Liver (tissue), 3 donors: Measurements from ENCODE around the gene PEAK3.

ENCODE experiments used
- EGR1 ChIP-seq, 2 donors: IDR thresholded peaks; 2 replicates each; pipeline ENCODE4 v1.6.1; 2016 to 2018; ENCODE audit warnings: antibody characterized with exemption in 2 of 2, low read depth in 2 of 2
- GABPA ChIP-seq, 2 donors: IDR thresholded peaks in 1 of 2; conservative IDR thresholded peaks in 1 of 2; 2 replicates each; pipeline ENCODE4 v1.6.1; 2016; ENCODE audit warnings: antibody characterized with exemption in 2 of 2, mild to moderate bottlenecking in 1 of 2, moderate library complexity in 1 of 2
- JUND ChIP-seq, 2 donors: IDR thresholded peaks; 2 replicates each; pipeline ENCODE4 v1.6.1; 2016; ENCODE audit warnings: antibody characterized with exemption in 2 of 2
- NR2F2 ChIP-seq: IDR thresholded peaks from 2 replicates; pipeline ENCODE4 v1.6.1; 2016; ENCODE audit warnings: antibody characterized with exemption
- RAD21 ChIP-seq, 2 donors: IDR thresholded peaks; 2 replicates each; pipeline ENCODE4 v1.6.1; 2016; ENCODE audit warnings: antibody characterized with exemption in 2 of 2, mild to moderate bottlenecking in 2 of 2
- RXRA ChIP-seq, 2 donors: IDR thresholded peaks; 2 replicates each; pipeline ENCODE4 v1.6.1; 2017 to 2018; ENCODE audit warnings: antibody characterized with exemption in 2 of 2, mild to moderate bottlenecking in 1 of 2
- SP1 ChIP-seq: IDR thresholded peaks from 2 replicates; pipeline ENCODE4 v1.6.1; 2018; ENCODE audit warnings: antibody characterized with exemption, mild to moderate bottlenecking
- TAF1 ChIP-seq: conservative IDR thresholded peaks from 2 replicates; pipeline ENCODE4 v1.6.1; 2016; ENCODE audit warnings: antibody characterized with exemption, mild to moderate bottlenecking
- YY1 ChIP-seq: IDR thresholded peaks from 2 replicates; pipeline ENCODE4 v1.6.1; 2016; ENCODE audit warnings: antibody characterized with exemption, mild to moderate bottlenecking
- TF ChIP-seq, protein P1 (sequence below): IDR thresholded peaks from 2 replicates; pipeline ENCODE4 v1.6.1; 2016; ENCODE audit warnings: antibody characterized with exemption, mild to moderate bottlenecking
- TF ChIP-seq, protein P2 (sequence below): fragments of 150-350 bp; IDR thresholded peaks from 2 replicates; pipeline ENCODE4 v1.5.1; 2017; ENCODE audit warnings: improper control_type of control experiment, low read depth, low read length; ENCODE audit not compliant: missing input control
- TF ChIP-seq, protein P3 (sequence below): IDR thresholded peaks from 2 replicates; pipeline ENCODE4 v1.6.1; 2016; ENCODE audit warnings: antibody characterized with exemption
- TF ChIP-seq, protein P4 (sequence below): IDR thresholded peaks from 2 replicates; pipeline ENCODE4 v1.6.1; 2016; ENCODE audit warnings: antibody characterized with exemption
- TF ChIP-seq, protein P5 (sequence below): IDR thresholded peaks from 2 replicates; pipeline ENCODE4 v1.6.1; 2016; ENCODE audit warnings: antibody characterized with exemption
- donor health status: healthy.
- donor health status: healthy.

DNA sequence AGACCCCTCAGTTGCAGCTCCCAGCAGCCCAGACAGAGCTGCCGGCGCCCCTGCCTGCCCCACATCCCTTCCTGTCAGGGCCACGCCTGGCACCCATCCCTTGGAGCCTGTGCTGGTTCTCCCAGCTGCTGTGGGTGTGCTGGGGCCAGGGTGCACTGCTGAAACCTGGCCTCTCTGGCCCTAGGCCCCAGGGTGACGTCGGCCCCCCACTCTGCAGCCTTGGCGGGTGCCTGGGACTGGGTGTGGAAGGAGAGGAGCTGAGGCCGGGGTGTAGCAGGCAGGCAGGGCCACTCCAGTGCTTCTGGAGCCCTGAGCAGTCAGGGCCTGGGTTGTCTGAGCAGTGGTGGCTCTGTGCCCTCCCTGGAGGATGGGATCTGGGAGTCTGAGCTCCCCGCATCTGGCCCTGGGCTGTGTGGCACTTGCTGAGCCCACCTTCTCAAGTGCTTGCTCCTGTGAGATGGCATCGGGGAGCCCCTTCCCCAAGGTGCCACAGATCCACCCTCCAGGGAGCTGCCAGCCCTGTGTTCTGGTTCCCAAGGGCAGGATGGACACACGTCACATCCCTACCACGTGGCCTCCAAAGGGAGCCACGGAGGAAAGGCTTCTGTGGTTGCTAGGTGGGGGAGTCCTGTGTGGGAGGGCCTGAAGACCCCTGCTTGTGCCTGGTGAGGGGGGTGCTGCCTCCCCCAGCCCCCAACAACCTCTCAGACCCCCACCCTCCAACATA is 51.0 kb downstream of the PEAK3 start:
- TF ChIP-seq GABPA (IDR thresholded peaks at IDR 0.05 in 1 of 2, conservative IDR thresholded peaks at IDR 0.05 in 1 of 2) (no peak), NR2F2 (no peak), RAD21 (IDR thresholded peaks at IDR 0.05) (no peak), JUND (IDR thresholded peaks at IDR 0.05) (no peak), SP1 (no peak), TAF1 (no peak), RXRA (IDR thresholded peaks at IDR 0.05) (no peak), EGR1 (IDR thresholded peaks at IDR 0.05; ENCODE audit: low read depth in 2 of 2) (no peak), YY1 (no peak)
- TF ChIP-seq, protein P1, sequence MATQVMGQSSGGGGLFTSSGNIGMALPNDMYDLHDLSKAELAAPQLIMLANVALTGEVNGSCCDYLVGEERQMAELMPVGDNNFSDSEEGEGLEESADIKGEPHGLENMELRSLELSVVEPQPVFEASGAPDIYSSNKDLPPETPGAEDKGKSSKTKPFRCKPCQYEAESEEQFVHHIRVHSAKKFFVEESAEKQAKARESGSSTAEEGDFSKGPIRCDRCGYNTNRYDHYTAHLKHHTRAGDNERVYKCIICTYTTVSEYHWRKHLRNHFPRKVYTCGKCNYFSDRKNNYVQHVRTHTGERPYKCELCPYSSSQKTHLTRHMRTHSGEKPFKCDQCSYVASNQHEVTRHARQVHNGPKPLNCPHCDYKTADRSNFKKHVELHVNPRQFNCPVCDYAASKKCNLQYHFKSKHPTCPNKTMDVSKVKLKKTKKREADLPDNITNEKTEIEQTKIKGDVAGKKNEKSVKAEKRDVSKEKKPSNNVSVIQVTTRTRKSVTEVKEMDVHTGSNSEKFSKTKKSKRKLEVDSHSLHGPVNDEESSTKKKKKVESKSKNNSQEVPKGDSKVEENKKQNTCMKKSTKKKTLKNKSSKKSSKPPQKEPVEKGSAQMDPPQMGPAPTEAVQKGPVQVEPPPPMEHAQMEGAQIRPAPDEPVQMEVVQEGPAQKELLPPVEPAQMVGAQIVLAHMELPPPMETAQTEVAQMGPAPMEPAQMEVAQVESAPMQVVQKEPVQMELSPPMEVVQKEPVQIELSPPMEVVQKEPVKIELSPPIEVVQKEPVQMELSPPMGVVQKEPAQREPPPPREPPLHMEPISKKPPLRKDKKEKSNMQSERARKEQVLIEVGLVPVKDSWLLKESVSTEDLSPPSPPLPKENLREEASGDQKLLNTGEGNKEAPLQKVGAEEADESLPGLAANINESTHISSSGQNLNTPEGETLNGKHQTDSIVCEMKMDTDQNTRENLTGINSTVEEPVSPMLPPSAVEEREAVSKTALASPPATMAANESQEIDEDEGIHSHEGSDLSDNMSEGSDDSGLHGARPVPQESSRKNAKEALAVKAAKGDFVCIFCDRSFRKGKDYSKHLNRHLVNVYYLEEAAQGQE = no peak
- TF ChIP-seq, protein P2, sequence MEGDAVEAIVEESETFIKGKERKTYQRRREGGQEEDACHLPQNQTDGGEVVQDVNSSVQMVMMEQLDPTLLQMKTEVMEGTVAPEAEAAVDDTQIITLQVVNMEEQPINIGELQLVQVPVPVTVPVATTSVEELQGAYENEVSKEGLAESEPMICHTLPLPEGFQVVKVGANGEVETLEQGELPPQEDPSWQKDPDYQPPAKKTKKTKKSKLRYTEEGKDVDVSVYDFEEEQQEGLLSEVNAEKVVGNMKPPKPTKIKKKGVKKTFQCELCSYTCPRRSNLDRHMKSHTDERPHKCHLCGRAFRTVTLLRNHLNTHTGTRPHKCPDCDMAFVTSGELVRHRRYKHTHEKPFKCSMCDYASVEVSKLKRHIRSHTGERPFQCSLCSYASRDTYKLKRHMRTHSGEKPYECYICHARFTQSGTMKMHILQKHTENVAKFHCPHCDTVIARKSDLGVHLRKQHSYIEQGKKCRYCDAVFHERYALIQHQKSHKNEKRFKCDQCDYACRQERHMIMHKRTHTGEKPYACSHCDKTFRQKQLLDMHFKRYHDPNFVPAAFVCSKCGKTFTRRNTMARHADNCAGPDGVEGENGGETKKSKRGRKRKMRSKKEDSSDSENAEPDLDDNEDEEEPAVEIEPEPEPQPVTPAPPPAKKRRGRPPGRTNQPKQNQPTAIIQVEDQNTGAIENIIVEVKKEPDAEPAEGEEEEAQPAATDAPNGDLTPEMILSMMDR = no peak
- TF ChIP-seq, protein P3, sequence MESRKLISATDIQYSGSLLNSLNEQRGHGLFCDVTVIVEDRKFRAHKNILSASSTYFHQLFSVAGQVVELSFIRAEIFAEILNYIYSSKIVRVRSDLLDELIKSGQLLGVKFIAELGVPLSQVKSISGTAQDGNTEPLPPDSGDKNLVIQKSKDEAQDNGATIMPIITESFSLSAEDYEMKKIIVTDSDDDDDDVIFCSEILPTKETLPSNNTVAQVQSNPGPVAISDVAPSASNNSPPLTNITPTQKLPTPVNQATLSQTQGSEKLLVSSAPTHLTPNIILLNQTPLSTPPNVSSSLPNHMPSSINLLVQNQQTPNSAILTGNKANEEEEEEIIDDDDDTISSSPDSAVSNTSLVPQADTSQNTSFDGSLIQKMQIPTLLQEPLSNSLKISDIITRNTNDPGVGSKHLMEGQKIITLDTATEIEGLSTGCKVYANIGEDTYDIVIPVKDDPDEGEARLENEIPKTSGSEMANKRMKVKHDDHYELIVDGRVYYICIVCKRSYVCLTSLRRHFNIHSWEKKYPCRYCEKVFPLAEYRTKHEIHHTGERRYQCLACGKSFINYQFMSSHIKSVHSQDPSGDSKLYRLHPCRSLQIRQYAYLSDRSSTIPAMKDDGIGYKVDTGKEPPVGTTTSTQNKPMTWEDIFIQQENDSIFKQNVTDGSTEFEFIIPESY = no peak
- TF ChIP-seq, protein P4, sequence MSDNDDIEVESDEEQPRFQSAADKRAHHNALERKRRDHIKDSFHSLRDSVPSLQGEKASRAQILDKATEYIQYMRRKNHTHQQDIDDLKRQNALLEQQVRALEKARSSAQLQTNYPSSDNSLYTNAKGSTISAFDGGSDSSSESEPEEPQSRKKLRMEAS = no peak
- TF ChIP-seq, protein P5, sequence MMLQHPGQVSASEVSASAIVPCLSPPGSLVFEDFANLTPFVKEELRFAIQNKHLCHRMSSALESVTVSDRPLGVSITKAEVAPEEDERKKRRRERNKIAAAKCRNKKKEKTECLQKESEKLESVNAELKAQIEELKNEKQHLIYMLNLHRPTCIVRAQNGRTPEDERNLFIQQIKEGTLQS = no peak
